ENCODE measurements around the gene FOXL3. TPM values are rescaled to one million over a fixed set of nuclear protein-coding genes. Genes with fewer than 3 reads are reported as not detected.

The FOXL3 gene
- total RNA-seq, 2 donors from 2014 or later, result not detected

DNA sequence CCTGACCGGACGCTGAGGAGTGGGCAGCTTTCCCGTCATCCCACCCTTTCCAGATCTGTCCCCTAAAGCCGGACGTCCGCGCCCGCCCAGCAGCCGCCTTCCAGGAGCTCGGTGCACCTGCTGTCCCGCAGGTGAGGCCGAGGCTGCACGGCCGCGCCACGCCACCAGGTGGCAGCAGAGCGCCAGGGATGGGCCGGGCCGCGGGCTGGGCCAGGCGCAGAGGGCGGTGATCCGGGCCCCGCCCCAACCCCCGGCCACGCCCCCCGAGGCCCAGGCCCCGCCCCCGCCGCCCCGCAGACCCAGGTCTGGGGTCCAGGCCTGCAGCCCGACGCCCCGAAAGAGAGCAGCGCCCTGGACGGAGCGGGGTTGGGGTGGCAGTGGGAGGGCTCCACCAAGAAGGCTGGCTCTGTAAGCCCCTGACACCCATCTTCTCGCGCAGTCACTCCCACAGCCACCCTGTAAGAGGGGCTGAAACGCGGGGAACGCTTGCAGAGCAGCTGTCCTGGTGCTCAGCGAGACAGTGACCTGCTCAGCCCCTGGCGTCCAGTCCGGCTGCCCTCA, 32.2 kb downstream of the FOXL3 start:
- Histone ChIP-seq H3K4me3 (no peak overlapping the region), H3K9me3 (no peaks in the 10 kb centered on the region), H3K36me3 (no peaks in the 10 kb centered on the region), H3K27me3 (replicated peaks; ENCODE audit: insufficient read depth) (no peaks in the 10 kb centered on the region), H3K27ac (no peak overlapping the region), H3K4me1 (replicated peaks) (peaks cover 6% of the 10 kb centered on the region)
- TF ChIP-seq, protein P1, sequence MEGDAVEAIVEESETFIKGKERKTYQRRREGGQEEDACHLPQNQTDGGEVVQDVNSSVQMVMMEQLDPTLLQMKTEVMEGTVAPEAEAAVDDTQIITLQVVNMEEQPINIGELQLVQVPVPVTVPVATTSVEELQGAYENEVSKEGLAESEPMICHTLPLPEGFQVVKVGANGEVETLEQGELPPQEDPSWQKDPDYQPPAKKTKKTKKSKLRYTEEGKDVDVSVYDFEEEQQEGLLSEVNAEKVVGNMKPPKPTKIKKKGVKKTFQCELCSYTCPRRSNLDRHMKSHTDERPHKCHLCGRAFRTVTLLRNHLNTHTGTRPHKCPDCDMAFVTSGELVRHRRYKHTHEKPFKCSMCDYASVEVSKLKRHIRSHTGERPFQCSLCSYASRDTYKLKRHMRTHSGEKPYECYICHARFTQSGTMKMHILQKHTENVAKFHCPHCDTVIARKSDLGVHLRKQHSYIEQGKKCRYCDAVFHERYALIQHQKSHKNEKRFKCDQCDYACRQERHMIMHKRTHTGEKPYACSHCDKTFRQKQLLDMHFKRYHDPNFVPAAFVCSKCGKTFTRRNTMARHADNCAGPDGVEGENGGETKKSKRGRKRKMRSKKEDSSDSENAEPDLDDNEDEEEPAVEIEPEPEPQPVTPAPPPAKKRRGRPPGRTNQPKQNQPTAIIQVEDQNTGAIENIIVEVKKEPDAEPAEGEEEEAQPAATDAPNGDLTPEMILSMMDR (IDR thresholded peaks at IDR 0.05), result peak; percentile 93 to 99 (median 97)
- TF ChIP-seq POLR2AphosphoS5 (IDR thresholded peaks at IDR 0.05), result no peak
- peak; percentile 69 for DNase-seq (ENCODE audit: low spot score)
- intact Hi-C loops (cut with DNase I), result loop anchor here (2.0 to 10.0 kb wide), 2 partner anchors 453 to 553 kb away; partner anchors contain the start of gene GET4
- 18% methylated on average over 19 of the region's 45 CpGs for WGBS

DNA sequence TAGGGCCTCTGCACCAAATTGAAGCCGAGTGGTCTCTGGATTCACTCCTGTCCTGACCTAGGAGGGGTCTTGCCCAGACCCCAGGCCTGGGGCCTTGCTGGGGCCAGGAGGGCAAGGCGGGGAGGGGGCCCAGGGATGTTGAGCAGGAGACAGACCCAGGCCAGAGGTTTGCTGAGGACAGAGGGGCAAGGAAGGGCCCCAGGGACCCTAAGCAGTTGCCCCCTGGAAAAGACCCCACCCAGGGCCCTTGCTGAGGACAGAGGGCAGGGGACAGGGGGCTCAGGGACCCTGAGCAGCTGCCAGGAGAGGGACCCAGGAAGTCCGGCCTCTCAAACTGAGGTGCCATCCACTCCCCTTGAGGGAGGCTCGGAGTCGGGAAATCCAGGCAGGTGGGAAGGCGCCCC, 32.7 kb downstream of the FOXL3 start:
- TF ChIP-seq, protein P1 (IDR thresholded peaks at IDR 0.05), result no peak
- TF ChIP-seq POLR2A (IDR thresholded peaks at IDR 0.05), result no peak
- no peak for TF ChIP-seq POLR2AphosphoS5 (IDR thresholded peaks at IDR 0.05)
- H3K27ac ChIP-seq, result no peak overlapping the region
- no peak for DNase-seq (ENCODE audit: low spot score)
- peaks cover 6% of the 10 kb centered on the region for H3K4me1 ChIP-seq (replicated peaks)
- intact Hi-C loops (cut with DNase I), result loop anchor here (2.0 to 10.0 kb wide), 2 partner anchors 452 to 552 kb away; partner anchors contain the start of gene GET4
- H3K4me3 ChIP-seq, result no peak overlapping the region
- H3K27me3 ChIP-seq (replicated peaks; ENCODE audit: insufficient read depth), result no peaks in the 10 kb centered on the region
- no peaks in the 10 kb centered on the region for H3K9me3 ChIP-seq
- H3K36me3 ChIP-seq, result no peaks in the 10 kb centered on the region
- 100% methylated on average over 6 of the region's 6 CpGs for WGBS

DNA sequence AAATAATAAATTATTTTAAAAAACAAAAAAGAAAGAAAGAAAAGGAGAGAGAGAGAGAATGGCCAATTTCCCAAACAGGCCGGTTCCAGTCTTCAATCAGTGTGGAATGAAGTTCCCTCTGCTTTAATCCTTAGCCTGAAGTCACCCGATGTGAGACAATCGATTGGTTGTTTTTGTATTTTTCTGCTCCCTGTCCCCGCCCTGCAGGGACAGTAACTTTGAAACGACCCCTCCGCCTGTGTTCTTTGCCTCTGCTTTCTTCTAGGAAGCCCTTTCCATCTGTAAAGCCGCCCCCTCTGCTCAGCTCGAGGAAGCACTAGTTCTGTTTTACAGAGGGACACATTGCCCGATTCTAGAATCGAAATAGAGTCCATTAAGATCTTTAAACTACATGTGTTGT, 33.4 kb downstream of the FOXL3 start:
- no peaks in the 10 kb centered on the region for H3K9me3 ChIP-seq
- no peaks in the 10 kb centered on the region for H3K36me3 ChIP-seq
- 46% methylated on average over 10 of the region's 10 CpGs for WGBS
- DNase-seq (ENCODE audit: low spot score), result no peak
- no peak overlapping the region for H3K27ac ChIP-seq
- no peak for TF ChIP-seq POLR2A (IDR thresholded peaks at IDR 0.05)
- TF ChIP-seq, protein P1 (IDR thresholded peaks at IDR 0.05), result no peak
- TF ChIP-seq POLR2AphosphoS5 (IDR thresholded peaks at IDR 0.05), result no peak
- no peak overlapping the region for H3K4me3 ChIP-seq
- no peaks in the 10 kb centered on the region for H3K27me3 ChIP-seq (replicated peaks; ENCODE audit: insufficient read depth)
- intact Hi-C loops (cut with DNase I), result loop anchor here (2.0 to 10.0 kb wide), 2 partner anchors 451 to 551 kb away; partner anchors contain the start of gene GET4
- peaks cover 3% of the 10 kb centered on the region for H3K4me1 ChIP-seq (replicated peaks)

DNA sequence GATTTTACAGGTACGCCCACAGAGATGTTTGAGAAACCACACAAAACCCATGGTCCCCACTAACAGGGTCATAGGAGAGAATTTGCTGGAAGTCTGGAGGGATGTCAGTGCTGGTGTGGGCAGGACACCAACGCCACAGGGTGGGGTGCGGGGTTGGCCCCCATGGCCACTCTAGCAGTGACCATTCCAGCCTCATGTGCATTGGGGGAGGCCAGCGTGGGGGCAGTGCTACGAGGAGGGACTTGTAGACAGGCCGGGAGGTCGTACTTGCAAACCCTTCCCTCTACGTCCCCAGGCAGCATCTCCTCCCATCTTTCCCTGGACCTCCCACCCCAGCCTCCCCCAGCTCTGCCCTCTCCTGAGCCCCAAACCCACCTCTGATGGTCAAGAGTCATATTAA, 34.0 kb downstream of the FOXL3 start:
- DNase-seq (ENCODE audit: low spot score), result no peak
- Histone ChIP-seq H3K4me3 (no peak overlapping the region), H3K27me3 (replicated peaks; ENCODE audit: insufficient read depth) (no peaks in the 10 kb centered on the region), H3K4me1 (replicated peaks) (no peaks in the 10 kb centered on the region), H3K36me3 (no peaks in the 10 kb centered on the region), H3K27ac (no peak overlapping the region), H3K9me3 (no peaks in the 10 kb centered on the region)
- WGBS, result 89% methylated on average over 8 of the region's 8 CpGs
- TF ChIP-seq POLR2A (IDR thresholded peaks at IDR 0.05) (no peak), POLR2AphosphoS5 (IDR thresholded peaks at IDR 0.05) (no peak)
- TF ChIP-seq, protein P1 (IDR thresholded peaks at IDR 0.05), result no peak
- intact Hi-C loops (cut with DNase I), result loop anchor here (10.0 kb wide), 1 partner anchor 551 kb away; the partner anchor contains the start of gene GET4
